NB4 (cell line): ENCODE measurements around the gene UCK2.
A peak's percentile ranks its signal among the peaks of the same experiment; 100 is the strongest.

ENCODE experiments used
- DNase-seq: peaks from one replicate; pipeline ENCODE4 v3.0.0; 2010; ENCODE audit warnings: low read depth
- H3K4me3 ChIP-seq: one replicate; pipeline ENCODE4 v1.5.1; 2011; ENCODE audit warnings: mild to moderate bottlenecking, low read depth, low read length, moderate library complexity
- CTCF ChIP-seq: IDR thresholded peaks from one replicate; pipeline ENCODE4 v1.5.1; 2012; ENCODE audit warnings: low read depth, low read length
- MAX ChIP-seq: IDR thresholded peaks from 2 replicates; pipeline ENCODE4 v1.6.1; 2011; ENCODE audit warnings: low read depth, low read length
- MYC ChIP-seq: IDR thresholded peaks from 2 replicates; pipeline ENCODE4 v1.6.1; 2011; ENCODE audit warnings: low read depth, low read length
- POLR2A ChIP-seq: IDR thresholded peaks from 2 replicates; pipeline ENCODE4 v1.6.1; 2011; ENCODE audit warnings: mild to moderate bottlenecking; ENCODE audit not compliant: insufficient read length; ENCODE audit errors: extremely low read depth

UCK2 gene

DNA sequence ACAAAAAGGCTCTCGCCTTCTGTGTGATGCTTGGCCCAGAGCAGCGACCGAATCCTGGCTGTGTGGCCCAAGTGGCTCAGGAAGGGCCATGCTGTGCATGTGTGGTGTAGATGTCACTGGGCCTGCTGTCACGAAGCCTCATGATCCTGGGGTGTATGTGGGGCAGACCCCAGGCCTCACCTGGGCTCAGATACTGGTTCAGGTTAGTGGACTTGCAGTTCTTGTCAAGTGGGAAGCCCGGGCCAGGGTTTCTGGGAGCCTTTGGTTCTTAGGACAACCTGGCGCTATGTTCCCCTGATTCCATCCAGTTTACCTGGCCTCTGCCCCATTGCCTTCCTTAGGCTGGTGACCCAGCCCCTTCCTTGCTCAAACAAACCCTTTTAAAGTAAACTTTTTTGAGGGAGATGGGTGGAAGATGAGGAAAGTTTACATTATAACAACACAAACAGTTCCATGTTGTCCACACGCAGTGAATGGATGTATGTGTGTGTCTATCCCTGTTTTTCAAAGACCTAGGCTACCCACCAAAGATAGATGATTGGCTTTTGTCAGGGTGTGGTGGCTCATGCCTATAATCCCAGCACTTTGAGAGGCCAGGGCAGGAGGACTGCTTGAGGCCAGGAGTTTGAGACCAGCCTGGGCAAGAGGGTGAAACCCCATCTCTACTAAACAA lies 84.3 kb downstream of the UCK2 start:
- TF ChIP-seq POLR2A (no peak), CTCF (no peak), MAX (no peak), MYC (no peak)
- DNase-seq = no peak
- no peak overlapping the region for H3K4me3 ChIP-seq

DNA sequence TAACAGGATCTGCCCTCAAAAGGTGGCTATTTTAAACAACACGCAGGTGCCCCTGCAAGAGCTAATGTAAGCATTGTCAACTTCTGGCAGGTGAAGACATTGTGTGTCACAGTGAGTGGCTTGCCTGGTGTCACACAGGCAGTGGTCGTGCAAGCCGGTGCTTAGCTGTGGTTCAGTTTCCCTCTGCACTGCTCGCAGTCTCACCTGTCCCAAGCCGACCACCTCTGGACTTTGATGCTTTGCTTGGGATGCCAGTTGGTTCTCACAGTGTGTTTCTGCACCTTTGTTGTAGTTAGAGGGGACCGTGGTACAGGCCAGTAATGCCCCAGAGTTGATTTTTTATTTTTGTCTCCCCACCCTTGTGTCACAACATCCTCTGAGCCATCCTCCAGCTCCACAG lies 85.2 kb downstream of the UCK2 start:
- DNase-seq = no peak
- no peak overlapping the region for H3K4me3 ChIP-seq
- TF ChIP-seq MYC (no peak), CTCF (no peak), MAX (no peak), POLR2A (no peak)

- H3K4me3 ChIP-seq = no peak overlapping the region
- peak; percentile 75 for DNase-seq
- TF ChIP-seq MAX (0 out of 2 replicates have a peak, but pooled peaks have one; percentile 3), POLR2A (no peak), CTCF (peak; percentile 67)
Measured at GRCh38 chr1:165914136-165914798, 86.9 kb downstream of the UCK2 start.

DNA sequence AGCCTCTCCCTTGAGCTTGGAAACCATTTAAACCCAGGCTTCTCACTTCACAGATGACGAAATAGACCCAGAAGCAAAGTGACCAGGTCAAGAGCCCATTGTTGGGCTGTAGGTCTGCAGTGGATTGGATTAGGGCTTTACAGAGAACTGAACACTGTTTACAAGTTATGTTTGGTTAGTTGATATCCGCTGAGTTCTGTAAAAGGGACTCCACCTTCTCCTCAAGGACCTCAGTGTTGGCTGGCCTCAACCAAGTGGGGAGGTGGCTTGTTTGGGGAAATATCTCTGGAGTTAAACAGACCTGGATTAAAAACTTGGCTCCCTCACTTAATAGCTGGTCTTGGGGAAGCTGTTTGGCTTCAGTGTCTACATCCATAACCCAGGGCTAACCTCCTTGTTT lies 88.1 kb downstream of the UCK2 start:
- no peak overlapping the region for H3K4me3 ChIP-seq
- TF ChIP-seq CTCF = no peak
- no peak for TF ChIP-seq MYC
- TF ChIP-seq MAX = no peak
- TF ChIP-seq POLR2A = no peak
- no peak for DNase-seq

DNA sequence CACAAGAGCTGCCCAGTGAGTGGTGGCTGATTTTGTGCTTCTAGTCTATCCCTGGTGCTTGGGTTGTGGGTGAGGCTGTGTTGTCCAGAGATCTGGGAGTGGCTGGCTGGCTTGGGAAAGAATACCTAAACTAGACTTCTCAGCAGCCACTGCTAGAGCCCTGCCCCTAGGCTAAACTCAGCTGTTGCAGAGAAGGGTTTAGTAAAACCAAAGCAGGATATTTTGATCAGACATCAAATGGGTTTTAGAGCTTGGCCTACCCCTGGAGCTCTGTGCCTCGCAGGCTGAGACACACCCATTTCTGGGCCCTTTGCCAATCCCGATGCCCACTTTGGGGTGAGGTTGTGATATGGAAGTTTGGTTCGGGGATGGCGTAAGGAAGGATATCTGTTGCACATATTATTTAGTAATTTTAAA lies 88.5 kb downstream of the UCK2 start:
- DNase-seq = no peak
- TF ChIP-seq MAX (no peak), MYC (no peak), POLR2A (no peak), CTCF (no peak)
- H3K4me3 ChIP-seq = no peak overlapping the region
